Smooth muscle cell (in vitro differentiated cells): ENCODE results near the gene PLA2G6. TPM values are rescaled to one million over a fixed set of nuclear protein-coding genes. Genes with fewer than 3 reads are reported as not detected.

Source experiments
- DNase-seq: peaks from one replicate; lab custom pipeline; 2025; ENCODE audit not compliant: unreplicated experiment; lab: John Stamatoyannopoulos, UW
- H2AFZ ChIP-seq: fragments of 200-600 bp; sonication (generic); 2 replicates; pipeline ENCODE4 v1.6.0; 2016; ENCODE audit warnings: antibody characterized with exemption, low read depth, mild to moderate bottlenecking
- H3F3A ChIP-seq: fragments of 200-600 bp; sonication (generic); 2 replicates; pipeline ENCODE4 v1.6.0; 2017; ENCODE audit warnings: antibody characterized with exemption, low read depth
- H3K27ac ChIP-seq: fragments of 200-600 bp; sonication (generic); 2 replicates; pipeline ENCODE4 v1.5.1; 2016; ENCODE audit warnings: low read depth, mild to moderate bottlenecking
- H3K27me3 ChIP-seq: fragments of 200-600 bp; sonication (generic); 2 replicates; pipeline ENCODE4 v1.6.1; 2016; ENCODE audit warnings: low read depth, mild to moderate bottlenecking
- H3K36me3 ChIP-seq: fragments of 200-600 bp; sonication (generic); 2 replicates; pipeline ENCODE4 v1.5.1; 2016; ENCODE audit warnings: low read depth
- H3K4me1 ChIP-seq: fragments of 200-600 bp; sonication (generic); 2 replicates; pipeline ENCODE4 v1.5.1; 2016; ENCODE audit warnings: low read depth
- H3K4me2 ChIP-seq: fragments of 200-600 bp; sonication (generic); 2 replicates; pipeline ENCODE4 v1.6.0; 2016; ENCODE audit warnings: mild to moderate bottlenecking
- H3K4me3 ChIP-seq: fragments of 200-600 bp; sonication (generic); 2 replicates; pipeline ENCODE4 v1.5.1; 2016; ENCODE audit warnings: mild to moderate bottlenecking
- H3K79me2 ChIP-seq: fragments of 200-600 bp; sonication (generic); 2 replicates; pipeline ENCODE4 v1.6.0; 2016; ENCODE audit warnings: low read depth, mild to moderate bottlenecking
- H3K9ac ChIP-seq: fragments of 200-600 bp; sonication (generic); 2 replicates; pipeline ENCODE4 v1.6.0; 2016; ENCODE audit warnings: low read depth
- H3K9me3 ChIP-seq: fragments of 200-600 bp; sonication (generic); replicated peaks from 2 replicates; pipeline ENCODE4 v1.5.1; 2016; ENCODE audit warnings: low read depth
- H4K20me1 ChIP-seq: fragments of 200-600 bp; sonication (generic); 2 replicates; pipeline ENCODE4 v1.6.0; 2016; ENCODE audit warnings: low read depth
- WGBS: methylation state at CpG from one replicate; pipeline ENCODE4 v1.1.7; 2016; ENCODE audit warnings: low lambda C conversion rate; 5-methylcytosine and 5-hydroxymethylcytosine counted together
- polyA plus RNA-seq: library from polyadenylated mRNA; unstranded; fragments of >200 nt; fragmentation: Nextera tagmentation; extraction: Ambion mirVana; gene quantifications from 2 replicates; pipeline ENCODE4 v1.2.1, GENCODE V29; 2016
- total RNA-seq: library from RNA; depleted of rRNA; stranded (reverse); fragments of >200 nt; gene quantifications from 2 replicates; pipeline ENCODE4 v1.2.3, GENCODE V29; 2014
- TF ChIP-seq, protein P1 (sequence below): fragments of 200-600 bp; sonication (generic); IDR thresholded peaks from 2 replicates; pipeline ENCODE4 v1.5.1; 2017; ENCODE audit warnings: borderline replicate concordance, mild to moderate bottlenecking, antibody characterized with exemption; ENCODE audit not compliant: insufficient read depth, poor library complexity, severe bottlenecking

The PLA2G6 gene
- total and polyA plus RNA-seq, 2 experiments from 2014 or later = 6.1 to 8.9 TPM

DNA sequence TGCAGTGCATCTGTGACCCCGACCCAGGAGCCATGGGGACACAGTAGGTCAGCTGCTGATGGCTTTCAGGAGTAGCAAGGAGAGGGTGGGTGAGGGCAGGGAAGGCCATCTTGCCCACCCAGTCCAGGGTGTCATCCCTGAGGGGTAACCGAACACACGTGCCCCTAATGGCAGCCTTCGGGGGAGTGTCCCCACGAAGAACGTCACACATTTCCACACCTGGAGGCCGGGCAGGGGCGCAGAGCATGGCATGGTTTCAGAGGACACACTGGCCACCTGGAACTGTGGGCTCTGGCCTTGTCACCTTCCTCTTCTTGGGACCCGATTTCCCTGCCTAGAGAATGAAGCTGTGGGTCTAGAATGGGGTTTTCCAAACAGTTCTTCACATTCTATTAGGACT is 51.8 kb downstream of the PLA2G6 start:
- no peak for DNase-seq
- Histone ChIP-seq H3F3A (no peaks in the 10 kb centered on the region), H3K27ac (no peak overlapping the region), H3K4me1 (no peaks in the 10 kb centered on the region), H3K9ac (no peak overlapping the region), H2AFZ (no peak overlapping the region), H3K79me2 (no peaks in the 10 kb centered on the region), H3K9me3 (no peaks in the 10 kb centered on the region), H4K20me1 (no peaks in the 10 kb centered on the region), H3K27me3 (no peaks in the 10 kb centered on the region), H3K36me3 (no peaks in the 10 kb centered on the region), H3K4me3 (no peak overlapping the region), H3K4me2 (no peak overlapping the region)
- TF ChIP-seq, protein P1, sequence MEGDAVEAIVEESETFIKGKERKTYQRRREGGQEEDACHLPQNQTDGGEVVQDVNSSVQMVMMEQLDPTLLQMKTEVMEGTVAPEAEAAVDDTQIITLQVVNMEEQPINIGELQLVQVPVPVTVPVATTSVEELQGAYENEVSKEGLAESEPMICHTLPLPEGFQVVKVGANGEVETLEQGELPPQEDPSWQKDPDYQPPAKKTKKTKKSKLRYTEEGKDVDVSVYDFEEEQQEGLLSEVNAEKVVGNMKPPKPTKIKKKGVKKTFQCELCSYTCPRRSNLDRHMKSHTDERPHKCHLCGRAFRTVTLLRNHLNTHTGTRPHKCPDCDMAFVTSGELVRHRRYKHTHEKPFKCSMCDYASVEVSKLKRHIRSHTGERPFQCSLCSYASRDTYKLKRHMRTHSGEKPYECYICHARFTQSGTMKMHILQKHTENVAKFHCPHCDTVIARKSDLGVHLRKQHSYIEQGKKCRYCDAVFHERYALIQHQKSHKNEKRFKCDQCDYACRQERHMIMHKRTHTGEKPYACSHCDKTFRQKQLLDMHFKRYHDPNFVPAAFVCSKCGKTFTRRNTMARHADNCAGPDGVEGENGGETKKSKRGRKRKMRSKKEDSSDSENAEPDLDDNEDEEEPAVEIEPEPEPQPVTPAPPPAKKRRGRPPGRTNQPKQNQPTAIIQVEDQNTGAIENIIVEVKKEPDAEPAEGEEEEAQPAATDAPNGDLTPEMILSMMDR = no peak
- 92% methylated on average over 9 of the region's 9 CpGs for WGBS

DNA sequence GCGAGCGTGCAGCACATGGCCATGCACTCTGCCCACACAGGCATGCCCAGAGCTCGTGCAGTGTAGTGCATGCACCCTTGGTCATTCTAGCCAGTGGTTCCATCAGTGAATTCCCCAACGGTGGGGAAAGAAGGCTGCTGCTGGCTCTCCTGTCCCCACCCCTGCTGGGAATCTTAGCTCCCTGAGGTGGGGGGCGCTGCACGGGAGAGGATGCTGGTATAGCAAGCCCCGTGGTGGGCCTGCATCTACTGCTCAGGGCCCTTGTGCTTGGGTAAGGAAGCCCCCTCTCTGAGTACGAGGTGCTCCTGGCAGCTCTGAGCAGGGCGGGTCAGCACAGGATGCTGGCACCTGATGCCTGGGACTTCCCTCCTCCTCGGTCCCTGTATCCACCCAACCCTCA is 52.6 kb downstream of the PLA2G6 start:
- H3K4me2 ChIP-seq = no peak overlapping the region
- H2AFZ ChIP-seq = no peak overlapping the region
- no peaks in the 10 kb centered on the region for H4K20me1 ChIP-seq
- H3K27ac ChIP-seq = no peak overlapping the region
- H3K27me3 ChIP-seq = no peaks in the 10 kb centered on the region
- H3K9me3 ChIP-seq = no peaks in the 10 kb centered on the region
- 92% methylated on average over 10 of the region's 10 CpGs for WGBS
- no peaks in the 10 kb centered on the region for H3K79me2 ChIP-seq
- no peak overlapping the region for H3K9ac ChIP-seq
- TF ChIP-seq, protein P1 = no peak
- no peak for DNase-seq
- no peaks in the 10 kb centered on the region for H3F3A ChIP-seq
- H3K36me3 ChIP-seq = no peaks in the 10 kb centered on the region
- H3K4me3 ChIP-seq = no peak overlapping the region
- H3K4me1 ChIP-seq = no peaks in the 10 kb centered on the region

DNA sequence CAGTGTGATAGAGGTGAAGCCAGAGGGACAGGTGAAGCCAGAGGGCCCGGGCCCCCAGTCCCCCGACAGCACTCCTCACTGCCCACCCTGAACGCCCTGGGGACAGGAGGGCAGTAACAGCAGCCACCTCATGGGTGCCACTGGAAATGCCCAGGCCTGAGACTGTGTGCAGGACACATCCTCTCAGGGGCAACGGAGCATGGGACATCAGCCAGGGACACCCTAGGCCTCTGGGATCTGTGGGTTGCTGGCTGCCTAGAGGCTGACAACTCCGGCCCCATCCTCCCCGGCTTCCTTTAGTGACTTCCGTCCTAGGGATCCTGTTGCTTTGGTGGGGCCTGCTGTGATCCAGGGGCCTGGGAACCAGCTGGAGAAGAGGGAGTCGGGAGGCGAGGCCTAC is 53.8 kb downstream of the PLA2G6 start:
- H3K79me2 ChIP-seq = no peaks in the 10 kb centered on the region
- H3K4me3 ChIP-seq = no peak overlapping the region
- H3K4me1 ChIP-seq = no peaks in the 10 kb centered on the region
- H3K9ac ChIP-seq = no peak overlapping the region
- no peak overlapping the region for H3K4me2 ChIP-seq
- H2AFZ ChIP-seq = no peak overlapping the region
- no peaks in the 10 kb centered on the region for H3K27me3 ChIP-seq
- no peak for DNase-seq
- TF ChIP-seq, protein P1 = no peak
- H3K36me3 ChIP-seq = no peaks in the 10 kb centered on the region
- H3K27ac ChIP-seq = no peak overlapping the region
- no peaks in the 10 kb centered on the region for H3K9me3 ChIP-seq
- no peaks in the 10 kb centered on the region for H4K20me1 ChIP-seq
- 87% methylated on average over 9 of the region's 9 CpGs for WGBS
- H3F3A ChIP-seq = no peaks in the 10 kb centered on the region

DNA sequence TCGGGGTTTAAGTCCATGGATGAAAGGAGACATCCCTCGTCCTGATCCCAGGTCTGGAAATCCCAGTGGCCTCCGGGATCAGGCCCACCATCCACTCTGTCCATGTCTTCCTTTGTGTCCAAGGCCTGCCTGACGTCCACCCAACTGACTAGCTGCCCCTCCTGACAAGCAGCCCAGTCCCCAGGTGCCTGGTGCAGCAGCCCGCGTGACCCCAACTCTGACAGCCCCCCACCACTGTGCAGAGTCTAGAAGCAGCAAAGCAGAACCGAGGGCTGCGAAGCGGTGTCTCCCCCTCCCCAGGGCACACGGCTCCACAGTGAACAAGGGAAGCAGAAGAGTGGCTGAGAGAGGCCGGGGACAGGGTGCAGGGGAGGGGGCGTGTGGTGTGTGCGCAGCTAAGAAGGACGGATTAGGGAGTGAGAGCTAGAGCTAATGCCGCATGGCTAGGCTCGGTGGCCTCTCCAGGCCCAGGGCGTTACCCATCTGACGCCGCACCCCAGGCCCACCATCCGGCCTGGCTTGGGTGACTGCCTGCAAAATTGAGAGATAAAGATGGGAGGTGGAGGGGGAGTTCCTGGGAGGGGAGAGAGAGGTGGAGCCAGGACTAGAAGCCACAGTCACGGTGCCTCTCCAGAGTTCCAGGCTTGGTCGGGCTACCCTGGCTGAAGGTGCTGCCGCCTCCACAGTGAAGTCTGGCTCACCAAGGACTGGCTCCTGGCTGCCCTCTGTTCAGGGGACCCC is 54.5 kb downstream of the PLA2G6 start:
- no peak overlapping the region for H3K9ac ChIP-seq
- no peak overlapping the region for H3K4me2 ChIP-seq
- no peak for DNase-seq
- no peaks in the 10 kb centered on the region for H3F3A ChIP-seq
- TF ChIP-seq, protein P1 = no peak
- H3K79me2 ChIP-seq = no peaks in the 10 kb centered on the region
- no peaks in the 10 kb centered on the region for H4K20me1 ChIP-seq
- H2AFZ ChIP-seq = no peak overlapping the region
- H3K4me1 ChIP-seq = no peaks in the 10 kb centered on the region
- no peak overlapping the region for H3K27ac ChIP-seq
- H3K4me3 ChIP-seq = no peak overlapping the region
- no peaks in the 10 kb centered on the region for H3K9me3 ChIP-seq
- 85% methylated on average over 20 of the region's 23 CpGs for WGBS
- no peaks in the 10 kb centered on the region for H3K27me3 ChIP-seq
- H3K36me3 ChIP-seq = no peaks in the 10 kb centered on the region
